Lung (tissue), 12 donors: Measurements from ENCODE around the gene PLEKHM3. TPM values are rescaled to one million over a fixed set of nuclear protein-coding genes. Genes with fewer than 3 reads are reported as not detected.

Experiments
- ATAC-seq: fragments of 200-7000 bp; cut with Tn5 transposase; one replicate; pipeline ENCODE4 v1.9.1; 2020; ENCODE audit warnings: moderate number of reproducible peaks; ENCODE audit not compliant: insufficient read depth, low FRiP score
- DNase-seq, 3 donors: peaks; one replicate each; pipeline ENCODE4 v3.0.0-alpha.2; 2013 to 2017
- H3K27ac ChIP-seq, 2 donors: one replicate each; pipeline ENCODE4 v1.5.1; 2013; ENCODE audit warnings: mild to moderate bottlenecking in 2 of 2, moderate library complexity in 2 of 2, control low read depth in 1 of 2, inconsistent platforms in 1 of 2, low read depth in 1 of 2, low read length in 1 of 2
- H3K27me3 ChIP-seq, 3 donors: one replicate each; pipeline ENCODE4 v1.5.1; 2013; ENCODE audit warnings: low read length in 2 of 3; ENCODE audit not compliant: control insufficient read depth in 3 of 3, insufficient read depth in 3 of 3
- H3K36me3 ChIP-seq, 4 donors: one replicate each; pipeline ENCODE4 v1.5.1; 2013; ENCODE audit warnings: low read length in 4 of 4, mild to moderate bottlenecking in 1 of 4, moderate library complexity in 1 of 4; ENCODE audit not compliant: control insufficient read depth in 4 of 4, insufficient read depth in 4 of 4
- H3K4me1 ChIP-seq, 5 donors: one replicate each; pipeline ENCODE4 v1.5.1; 2013; ENCODE audit warnings: low read length in 5 of 5, mild to moderate bottlenecking in 2 of 5, moderate library complexity in 1 of 5; ENCODE audit not compliant: control insufficient read depth in 5 of 5, insufficient read depth in 5 of 5
- H3K4me3 ChIP-seq: one replicate; pipeline ENCODE4 v1.5.1; 2013; ENCODE audit warnings: mild to moderate bottlenecking, control low read depth, moderate library complexity
- H3K9ac ChIP-seq, 2 donors: one replicate each; pipeline ENCODE4 v1.5.1; 2013; ENCODE audit warnings: low read length in 2 of 2, control low read depth in 1 of 2; ENCODE audit not compliant: insufficient read depth in 1 of 2
- H3K9me3 ChIP-seq, 4 donors: one replicate each; pipeline ENCODE4 v1.5.1; 2013; ENCODE audit warnings: low read length in 3 of 4, mild to moderate bottlenecking in 1 of 4, moderate library complexity in 1 of 4; ENCODE audit not compliant: control insufficient read depth in 4 of 4, insufficient read depth in 3 of 4
- CTCF ChIP-seq: IDR thresholded peaks from 2 replicates; pipeline ENCODE4 v1.5.1; 2012; ENCODE audit warnings: mild to moderate bottlenecking; ENCODE audit errors: control extremely low read depth, extremely low read depth
- WGBS, 2 donors: extraction: QIAGEN DNeasy Blood & Tissue Kit; methylation state at CpG; one replicate each; pipeline ENCODE4 v1.1.7; 2013; 5-methylcytosine and 5-hydroxymethylcytosine counted together
- polyA plus RNA-seq, 2 donors: library from polyadenylated mRNA; stranded (reverse); fragments of 200-250 nt; gene quantifications; one replicate each; pipeline ENCODE4 v1.2.1, GENCODE V29; 2013
- total RNA-seq, 2 donors: library from RNA; depleted of rRNA in 1 of 2; stranded (reverse); fragments of >200 nt in 1 of 2; gene quantifications; one replicate each; pipeline ENCODE4 v1.2.1, GENCODE V29; 2014 to 2021
- donor health status: control.
- donor health status: control.
- donor health status: Bipolar disorder and iron deficiency.
- donor health status: healthy.
- donor health status: DM: yes; HTN: yes; CAD: no.

Gene PLEKHM3
- total and polyA plus RNA-seq, 4 donors = 5.6 to 32.9 (median 12.4) TPM

GRCh38 chr2:207844648-207845047 lies 180.7 kb downstream of the PLEKHM3 start:
- Histone ChIP-seq H3K27ac (no peak overlapping the region), H3K9me3 (no peaks in the 10 kb centered on the region), H3K4me1 (peaks cover 0 to 9% (median 6%) of the 10 kb centered on the region in 5 donors), H3K27me3 (no peaks in the 10 kb centered on the region), H3K4me3 (no peak overlapping the region), H3K36me3 (peaks cover 0 to 1% (median 0%) of the 10 kb centered on the region in 4 donors), H3K9ac (no peak overlapping the region)
- DNase-seq (no peak), ATAC-seq (no peak)
- WGBS, 2 donors = 49 to 97% methylated on average over 2 of the region's 2 CpGs
- no peak for TF ChIP-seq CTCF

GRCh38 chr2:207840101-207840500 lies 185.2 kb downstream of the PLEKHM3 start:
- TF ChIP-seq CTCF = no peak
- 90 to 95% methylated on average over 1 of the region's 1 CpG for WGBS, 2 donors
- Histone ChIP-seq H3K36me3 (peaks cover 0 to 1% (median 0%) of the 10 kb centered on the region in 4 donors), H3K4me1 (peaks cover 6 to 13% (median 10%) of the 10 kb centered on the region in 5 donors), H3K9me3 (no peaks in the 10 kb centered on the region), H3K27me3 (no peaks in the 10 kb centered on the region), H3K9ac (no peak overlapping the region), H3K4me3 (no peak overlapping the region), H3K27ac (no peak overlapping the region)
- DNase-seq = no peak
- no peak for ATAC-seq

GRCh38 chr2:207839575-207839974 lies 185.8 kb downstream of the PLEKHM3 start:
- Histone ChIP-seq H3K36me3 (no peaks in the 10 kb centered on the region), H3K27ac (no peak overlapping the region), H3K4me3 (no peak overlapping the region), H3K9ac (no peak overlapping the region), H3K9me3 (no peaks in the 10 kb centered on the region), H3K4me1 (peaks cover 5 to 13% (median 10%) of the 10 kb centered on the region in 5 donors), H3K27me3 (no peaks in the 10 kb centered on the region)
- no peak for ATAC-seq
- no peak for TF ChIP-seq CTCF
- DNase-seq = no peak
- WGBS, 2 donors = 98 to 99% methylated on average over 3 of the region's 3 CpGs

- DNase-seq = no peak
- H3K9me3 ChIP-seq = no peaks in the 10 kb centered on the region
- TF ChIP-seq CTCF = no peak
- no peak for ATAC-seq
- H3K4me1 ChIP-seq = peaks cover 4 to 13% (median 10%) of the 10 kb centered on the region in 5 donors
- no peaks in the 10 kb centered on the region for H3K27me3 ChIP-seq
- no peak overlapping the region for H3K4me3 ChIP-seq
- WGBS, 2 donors = 94 to 96% methylated on average over 1 of the region's 1 CpG
- H3K36me3 ChIP-seq = no peaks in the 10 kb centered on the region
- H3K9ac ChIP-seq = no peak overlapping the region
- H3K27ac ChIP-seq = no peak overlapping the region
These were observed 186.3 kb downstream of the PLEKHM3 start for GRCh38 chr2:207839028-207839427.
